Cardiac fibroblast (primary cell): ENCODE data around the gene DPM1.
"Not testable (repeated sequence)": the region's sequence is repeated elsewhere in the genome, so short reads cannot be mapped to it uniquely, and the experiment has no call there.

Source experiments
- DNase-seq, 2 donors: peaks; one replicate each; pipeline versions ENCODE4 v3.0.0 to v3.0.0-alpha.2; 2010; ENCODE audit warnings: low read depth in 2 of 2
- H3K4me3 ChIP-seq, 2 donors: replicated peaks in 1 of 2; 1 replicate in 1 of 2; 2 replicates in 1 of 2; pipeline ENCODE4 v1.5.1; 2011; ENCODE audit warnings: low read depth in 2 of 2, low read length in 2 of 2, mild to moderate bottlenecking in 2 of 2, moderate library complexity in 1 of 2
- CTCF ChIP-seq: IDR thresholded peaks from one replicate; pipeline ENCODE4 v1.5.1; 2011; ENCODE audit warnings: low read depth, mild to moderate bottlenecking, low read length, inconsistent platforms

The DPM1 gene

GRCh38 chr20:50980851-50981713, 22.8 kb upstream of the DPM1 start:
- no peak overlapping the region for H3K4me3 ChIP-seq
- TF ChIP-seq CTCF, result peak; percentile 77
- DNase-seq, result peak; percentile 73 to 81

GRCh38 chr20:50980071-50980681, 21.8 kb upstream of the DPM1 start:
- TF ChIP-seq CTCF, result no peak
- H3K4me3 ChIP-seq, result no peak overlapping the region
- DNase-seq, result peak; percentile 95 to 100

- DNase-seq, H3K4me3 ChIP-seq: not testable (repeated sequence)
Measured at GRCh38 chr20:50978533-50978932, 20.2 kb upstream of the DPM1 start.

- DNase-seq, result no peak
- TF ChIP-seq CTCF, result no peak
- no peak overlapping the region for H3K4me3 ChIP-seq
Measured at GRCh38 chr20:50977066-50978021, 19.0 kb upstream of the DPM1 start.

GRCh38 chr20:50975701-50976330, 17.5 kb upstream of the DPM1 start:
- no peak for DNase-seq

GRCh38 chr20:50969912-50970311, 11.6 kb upstream of the DPM1 start:
- no peak overlapping the region for H3K4me3 ChIP-seq
- TF ChIP-seq CTCF, result no peak
- DNase-seq, result no peak

More at GRCh38 chr20:50975701-50976330, 17.5 kb upstream of the DPM1 start:
- H3K4me3 ChIP-seq, result no peak overlapping the region
- no peak for TF ChIP-seq CTCF
